GM21381 (cell line): ENCODE results near the gene SUPT3H.
A peak's percentile ranks its signal among the peaks of the same experiment; 100 is the strongest.

Experiments
- ATAC-seq: cut with Tn5 transposase; IDR thresholded peaks from one replicate; pipeline ENCODE4 v1.9.1; 2021; ENCODE audit warnings: mild to moderate bottlenecking, moderate library complexity; ENCODE audit not compliant: unreplicated experiment

SUPT3H gene

GRCh38 chr6:44855562-44856411 is 521.9 kb downstream of the SUPT3H start:
- no peak for ATAC-seq

- ATAC-seq = no peak
Observed at GRCh38 chr6:44854712-44855443, 522.9 kb downstream of the SUPT3H start.

- no peak for ATAC-seq
Observed at GRCh38 chr6:44851176-44851575, 526.6 kb downstream of the SUPT3H start.

GRCh38 chr6:44850312-44850711 is 527.4 kb downstream of the SUPT3H start:
- ATAC-seq = no peak

GRCh38 chr6:44849806-44850205 is 527.9 kb downstream of the SUPT3H start:
- no peak for ATAC-seq

GRCh38 chr6:44843734-44844133 is 534.0 kb downstream of the SUPT3H start:
- ATAC-seq = no peak

GRCh38 chr6:44842616-44843015 is 535.1 kb downstream of the SUPT3H start:
- ATAC-seq = no peak

- no peak for ATAC-seq
Observed at GRCh38 chr6:44841829-44842228, 535.9 kb downstream of the SUPT3H start.

- no peak for ATAC-seq
Observed at GRCh38 chr6:44837741-44838140, 540.0 kb downstream of the SUPT3H start.

- ATAC-seq = no peak
Observed at GRCh38 chr6:44837255-44837654, 540.5 kb downstream of the SUPT3H start.

GRCh38 chr6:44833248-44833647 is 544.5 kb downstream of the SUPT3H start:
- peak; percentile 73 for ATAC-seq

GRCh38 chr6:44831002-44831610 is 546.6 kb downstream of the SUPT3H start:
- ATAC-seq = no peak

- ATAC-seq = peak; percentile 49
Observed at GRCh38 chr6:44829836-44830235, 547.9 kb downstream of the SUPT3H start.

GRCh38 chr6:44828780-44829179 is 549.0 kb downstream of the SUPT3H start:
- ATAC-seq = no peak

- ATAC-seq = no peak
Observed at GRCh38 chr6:44826025-44826676, 551.6 kb downstream of the SUPT3H start.

GRCh38 chr6:44825273-44825672 is 552.5 kb downstream of the SUPT3H start:
- no peak for ATAC-seq

GRCh38 chr6:44824567-44824966 is 553.2 kb downstream of the SUPT3H start:
- no peak for ATAC-seq

- no peak for ATAC-seq
Observed at GRCh38 chr6:44820759-44821158, 557.0 kb downstream of the SUPT3H start.

- no peak for ATAC-seq
Observed at GRCh38 chr6:44820321-44820720, 557.4 kb downstream of the SUPT3H start.

GRCh38 chr6:44811456-44811855 is 566.3 kb downstream of the SUPT3H start:
- no peak for ATAC-seq

- ATAC-seq = no peak
Observed at GRCh38 chr6:44809258-44809657, 568.5 kb downstream of the SUPT3H start.
